GM12891 (cell line): Measurements from ENCODE around the gene CYLD.

ENCODE experiments used
- DNase-seq: peaks from one replicate; pipeline ENCODE4 v3.0.0; 2011; ENCODE audit warnings: low spot score; ENCODE audit not compliant: insufficient read length
- FAIRE-seq: peaks from 2 replicates; lab custom pipeline; 2011; peaks lifted over from hg19 to GRCh38; lab: Jason Lieb, UNC
- PAX5 ChIP-seq: IDR thresholded peaks from 2 replicates; pipeline ENCODE4 v1.6.1; 2011; ENCODE audit warnings: low read length, moderate library complexity, mild to moderate bottlenecking; ENCODE audit not compliant: insufficient read depth, severe bottlenecking
- POLR2A ChIP-seq: IDR thresholded peaks from 2 replicates; pipeline ENCODE4 v1.6.1; 2011; ENCODE audit warnings: low read depth, low read length, control low read depth
- POLR2AphosphoS5 ChIP-seq: IDR thresholded peaks from 2 replicates; pipeline ENCODE4 v1.6.1; 2011; ENCODE audit warnings: low read depth, low read length, control low read depth
- POU2F2 ChIP-seq: IDR thresholded peaks from 2 replicates; pipeline ENCODE4 v1.6.1; 2011; ENCODE audit warnings: low read depth, mild to moderate bottlenecking, control low read depth, low read length, moderate library complexity
- SPI1 ChIP-seq: IDR thresholded peaks from 2 replicates; pipeline ENCODE4 v1.6.1; 2011; ENCODE audit warnings: low read depth, low read length, control low read depth
- TAF1 ChIP-seq: IDR thresholded peaks from 2 replicates; pipeline ENCODE4 v1.6.1; 2011; ENCODE audit warnings: low read depth, low read length, control low read depth

Gene CYLD

GRCh38 chr16:50828164-50828702 is 86.3 kb downstream of the CYLD start:
- DNase-seq (no peak), FAIRE-seq (no peak)
- TF ChIP-seq POU2F2 (no peak), TAF1 (no peak), POLR2A (no peak), PAX5 (no peak), POLR2AphosphoS5 (no peak), SPI1 (no peak)

- FAIRE-seq, result no peak
- DNase-seq, result no peak
Observed at GRCh38 chr16:50830698-50831097, 88.8 kb downstream of the CYLD start.

GRCh38 chr16:50831751-50832150 is 89.9 kb downstream of the CYLD start:
- FAIRE-seq (no peak), DNase-seq (no peak)
- TF ChIP-seq SPI1, result no peak
- TF ChIP-seq POLR2A, result no peak
- TF ChIP-seq POU2F2, result no peak
- no peak for TF ChIP-seq PAX5
- TF ChIP-seq TAF1, result no peak

More at GRCh38 chr16:50830698-50831097, 88.8 kb downstream of the CYLD start:
- TF ChIP-seq TAF1, result no peak
- TF ChIP-seq POLR2A, result no peak
- no peak for TF ChIP-seq POLR2AphosphoS5
- TF ChIP-seq POU2F2, result no peak
- no peak for TF ChIP-seq SPI1
- no peak for TF ChIP-seq PAX5

- no peak for DNase-seq
- no peak for TF ChIP-seq PAX5
- TF ChIP-seq SPI1, result no peak
- no peak for TF ChIP-seq POLR2AphosphoS5
- TF ChIP-seq POU2F2, result no peak
- TF ChIP-seq POLR2A, result no peak
- no peak for TF ChIP-seq TAF1
- no peak for FAIRE-seq
Observed at GRCh38 chr16:50833929-50834328, 92.0 kb downstream of the CYLD start.

- DNase-seq (no peak), FAIRE-seq (no peak)
- no peak for TF ChIP-seq POU2F2
Observed at GRCh38 chr16:50834701-50835100, 92.8 kb downstream of the CYLD start.

GRCh38 chr16:50835358-50836060 is 93.6 kb downstream of the CYLD start:
- no peak for DNase-seq
- TF ChIP-seq PAX5 (no peak), POLR2AphosphoS5 (no peak), POU2F2 (no peak)
- FAIRE-seq, result no peak

GRCh38 chr16:50836121-50836621 is 94.3 kb downstream of the CYLD start:
- no peak for TF ChIP-seq TAF1
- TF ChIP-seq POLR2A, result no peak
- no peak for TF ChIP-seq PAX5
- TF ChIP-seq SPI1, result no peak
- TF ChIP-seq POU2F2, result no peak
- no peak for TF ChIP-seq POLR2AphosphoS5
- DNase-seq, result no peak
- FAIRE-seq, result no peak

GRCh38 chr16:50837324-50837723 is 95.4 kb downstream of the CYLD start:
- TF ChIP-seq TAF1, result no peak
- no peak for TF ChIP-seq PAX5
- no peak for TF ChIP-seq POLR2A
- no peak for TF ChIP-seq POLR2AphosphoS5
- no peak for TF ChIP-seq SPI1
- TF ChIP-seq POU2F2, result no peak
- FAIRE-seq, result no peak
- no peak for DNase-seq

- TF ChIP-seq POLR2A (no peak), POLR2AphosphoS5 (no peak), SPI1 (no peak), POU2F2 (no peak), PAX5 (no peak), TAF1 (no peak)
- FAIRE-seq (no peak), DNase-seq (no peak)
Observed at GRCh38 chr16:50838165-50838564, 96.3 kb downstream of the CYLD start.

GRCh38 chr16:50838885-50839284 is 97.0 kb downstream of the CYLD start:
- no peak for FAIRE-seq
- TF ChIP-seq TAF1 (no peak), POLR2AphosphoS5 (no peak)
- DNase-seq, result no peak
